Stomach smooth muscle (tissue), 2 donors: ENCODE results near the gene FAM149B1.

Experiments used
- H3K27ac ChIP-seq: one replicate; pipeline ENCODE4 v1.7.0; 2013; ENCODE audit warnings: mild to moderate bottlenecking, low read length, inconsistent platforms
- H3K27me3 ChIP-seq, 2 donors: one replicate each; pipeline ENCODE4 v1.7.0; 2013; ENCODE audit warnings: low read length in 2 of 2; ENCODE audit not compliant: insufficient read depth in 2 of 2, control insufficient read depth in 1 of 2
- H3K36me3 ChIP-seq, 2 donors: one replicate each; pipeline ENCODE4 v1.7.0; 2013; ENCODE audit warnings: low read length in 2 of 2; ENCODE audit not compliant: control insufficient read depth in 2 of 2, insufficient read depth in 2 of 2
- H3K4me1 ChIP-seq: one replicate; pipeline ENCODE4 v1.7.0; 2013; ENCODE audit warnings: low read length; ENCODE audit not compliant: control insufficient read depth, insufficient read depth
- H3K4me3 ChIP-seq, 2 donors: one replicate each; pipeline ENCODE4 v1.7.0; 2013; ENCODE audit warnings: low read length in 2 of 2
- H3K9ac ChIP-seq, 2 donors: one replicate each; pipeline ENCODE4 v1.7.0; 2013; ENCODE audit warnings: low read length in 2 of 2, mild to moderate bottlenecking in 1 of 2
- H3K9me3 ChIP-seq, 2 donors: one replicate each; pipeline ENCODE4 v1.7.0; 2013; ENCODE audit warnings: low read length in 2 of 2; ENCODE audit not compliant: control insufficient read depth in 2 of 2
- donor health status: healthy.
- donor health status: Pancreatic carcinoma.

FAM149B1 gene

DNA sequence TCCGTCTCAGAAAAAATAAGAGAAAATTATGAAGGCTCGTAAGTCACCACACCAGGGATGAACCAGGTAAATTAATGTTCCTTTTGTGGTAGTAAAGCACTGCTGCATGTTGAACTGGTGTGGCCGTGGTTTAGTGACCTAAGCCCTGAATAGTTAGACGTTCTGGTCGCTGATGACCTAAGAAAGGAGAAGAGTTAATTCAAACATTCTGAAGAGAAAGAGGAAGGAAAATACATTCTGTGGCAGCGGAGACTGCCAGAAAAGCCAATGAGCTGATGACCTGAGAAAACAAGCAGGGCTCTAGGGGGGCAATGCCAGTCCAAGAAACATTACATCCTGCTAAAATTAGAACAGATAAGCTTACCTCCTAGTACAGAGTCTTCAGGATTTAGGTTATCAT, 61.6 kb downstream of the FAM149B1 start:
- Histone ChIP-seq H3K27ac (no peak overlapping the region), H3K36me3 (peaks cover 10 to 14% of the 10 kb centered on the region in 2 donors), H3K4me3 (no peak overlapping the region), H3K27me3 (no peaks in the 10 kb centered on the region), H3K9ac (no peak overlapping the region), H3K4me1 (no peaks in the 10 kb centered on the region), H3K9me3 (no peaks in the 10 kb centered on the region)

DNA sequence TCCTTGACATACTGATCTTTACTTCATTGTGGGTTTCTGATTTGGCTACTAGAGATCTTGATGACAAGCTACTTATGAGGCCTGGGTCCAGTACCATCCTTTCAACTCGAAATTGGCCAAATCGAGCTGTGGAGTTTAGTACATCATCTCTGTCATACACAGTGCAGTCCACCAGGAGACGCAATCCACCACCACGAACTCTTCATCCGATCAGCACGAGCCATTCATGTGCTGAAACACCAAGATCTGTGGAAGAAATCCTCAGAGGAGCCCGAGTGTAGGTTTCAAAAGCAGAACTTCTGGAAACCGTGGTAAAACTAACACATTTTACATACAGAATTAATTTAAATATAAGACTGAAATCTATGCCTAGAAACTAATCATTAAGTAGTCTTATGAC, 65.0 kb downstream of the FAM149B1 start:
- H3K4me1 ChIP-seq, result no peaks in the 10 kb centered on the region
- H3K36me3 ChIP-seq, result peaks cover 12 to 21% of the 10 kb centered on the region in 2 donors
- H3K9ac ChIP-seq, result no peak overlapping the region
- H3K4me3 ChIP-seq, result no peak overlapping the region
- no peaks in the 10 kb centered on the region for H3K9me3 ChIP-seq
- H3K27me3 ChIP-seq, result no peaks in the 10 kb centered on the region
- H3K27ac ChIP-seq, result no peak overlapping the region

DNA sequence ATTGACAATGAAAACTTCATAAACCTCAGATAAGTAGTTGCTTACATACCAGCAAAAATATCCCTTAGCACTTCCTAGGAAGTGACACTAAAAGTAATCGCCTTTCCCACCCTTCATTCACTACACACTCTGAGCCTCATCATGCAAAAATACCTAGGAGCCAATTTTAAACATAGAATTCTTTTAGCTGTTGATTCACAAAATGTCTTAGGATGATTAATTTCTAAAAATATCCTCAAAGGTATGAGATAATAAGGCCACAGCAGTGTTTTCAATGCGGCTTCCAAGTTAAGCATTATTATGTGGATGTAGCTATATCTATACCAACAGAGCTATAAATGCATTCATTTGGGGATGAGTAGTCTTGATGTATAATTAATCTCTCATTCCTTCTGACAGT, 66.0 kb downstream of the FAM149B1 start:
- Histone ChIP-seq H3K36me3 (peaks cover 12 to 21% of the 10 kb centered on the region in 2 donors), H3K9ac (no peak overlapping the region), H3K27me3 (no peaks in the 10 kb centered on the region), H3K27ac (no peak overlapping the region), H3K4me1 (no peaks in the 10 kb centered on the region), H3K9me3 (no peaks in the 10 kb centered on the region), H3K4me3 (no peak overlapping the region)

DNA sequence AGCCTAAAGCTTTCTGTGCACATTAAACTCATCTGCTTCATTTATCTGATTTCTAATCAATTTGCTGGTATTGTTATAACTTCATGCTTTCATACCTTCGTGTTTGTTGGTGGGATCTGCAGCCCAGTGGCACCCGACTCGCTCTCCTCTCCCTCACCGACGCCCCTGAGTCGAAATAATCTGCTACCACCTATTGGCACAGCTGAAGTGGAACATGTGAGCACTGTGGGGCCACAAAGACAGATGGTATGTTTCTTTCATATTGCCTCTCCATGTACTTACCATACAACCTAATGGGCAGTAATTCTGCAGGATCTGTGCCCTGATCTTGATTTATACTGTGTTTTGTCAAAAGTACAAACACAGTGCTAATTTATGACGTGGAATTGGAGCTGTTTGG, 66.8 kb downstream of the FAM149B1 start:
- no peaks in the 10 kb centered on the region for H3K9me3 ChIP-seq
- no peak overlapping the region for H3K4me3 ChIP-seq
- H3K9ac ChIP-seq, result no peak overlapping the region
- H3K4me1 ChIP-seq, result no peaks in the 10 kb centered on the region
- no peaks in the 10 kb centered on the region for H3K27me3 ChIP-seq
- peaks cover 13 to 18% of the 10 kb centered on the region in 2 donors for H3K36me3 ChIP-seq
- no peak overlapping the region for H3K27ac ChIP-seq

DNA sequence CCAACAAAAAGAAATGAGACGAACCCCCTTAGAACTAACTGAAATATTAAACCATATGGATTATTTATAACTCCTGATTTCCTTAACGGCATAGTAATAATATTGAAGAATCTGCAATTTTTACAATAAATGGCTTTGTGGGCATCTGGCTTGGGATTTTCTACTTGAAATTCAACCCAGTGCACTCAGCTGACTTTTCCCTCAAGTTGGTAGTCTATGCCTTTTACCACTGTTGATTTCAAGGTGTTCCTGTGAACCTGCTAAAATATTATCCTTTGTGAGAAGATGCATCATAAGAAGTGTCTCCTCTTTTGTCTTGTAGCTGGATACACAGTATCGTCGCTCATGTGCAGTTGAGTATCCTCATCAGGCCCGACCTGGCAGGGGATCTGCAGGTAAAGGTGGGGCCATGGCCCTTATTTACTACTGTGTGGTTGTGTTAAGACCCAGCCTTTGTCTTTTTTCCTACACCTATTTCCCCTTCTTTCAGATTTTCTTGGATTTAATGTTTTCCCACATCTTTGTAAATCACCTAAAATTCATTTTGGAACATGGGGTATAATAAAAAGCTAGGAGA, 71.2 kb downstream of the FAM149B1 start:
- no peaks in the 10 kb centered on the region for H3K27me3 ChIP-seq
- no peak overlapping the region for H3K4me3 ChIP-seq
- H3K4me1 ChIP-seq, result no peaks in the 10 kb centered on the region
- no peak overlapping the region for H3K27ac ChIP-seq
- no peaks in the 10 kb centered on the region for H3K9me3 ChIP-seq
- H3K36me3 ChIP-seq, result peaks cover 23 to 35% of the 10 kb centered on the region in 2 donors
- H3K9ac ChIP-seq, result no peak overlapping the region

DNA sequence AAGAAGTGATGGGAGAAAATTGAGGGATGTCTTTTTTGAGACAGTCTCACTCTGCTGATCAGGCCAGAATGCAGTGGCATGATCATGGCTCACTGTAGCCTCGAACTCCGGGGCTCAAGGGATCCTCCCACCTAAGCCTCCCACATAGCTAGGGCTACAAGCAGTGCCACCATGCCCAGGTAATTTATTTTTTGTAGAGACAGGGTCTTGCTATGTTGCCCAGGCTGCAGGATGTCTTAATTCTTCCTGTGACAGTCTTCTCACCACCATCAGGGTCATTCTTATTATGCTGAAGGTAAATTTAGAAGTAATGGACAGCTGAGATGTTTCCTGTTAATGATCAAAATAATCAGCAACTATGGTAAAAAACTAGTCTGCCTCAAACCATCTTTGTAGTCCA, 72.0 kb downstream of the FAM149B1 start:
- H3K4me3 ChIP-seq, result no peak overlapping the region
- H3K9ac ChIP-seq, result no peak overlapping the region
- no peaks in the 10 kb centered on the region for H3K9me3 ChIP-seq
- no peaks in the 10 kb centered on the region for H3K27me3 ChIP-seq
- H3K27ac ChIP-seq, result no peak overlapping the region
- peaks cover 21 to 35% of the 10 kb centered on the region in 2 donors for H3K36me3 ChIP-seq
- H3K4me1 ChIP-seq, result peaks cover 2% of the 10 kb centered on the region

DNA sequence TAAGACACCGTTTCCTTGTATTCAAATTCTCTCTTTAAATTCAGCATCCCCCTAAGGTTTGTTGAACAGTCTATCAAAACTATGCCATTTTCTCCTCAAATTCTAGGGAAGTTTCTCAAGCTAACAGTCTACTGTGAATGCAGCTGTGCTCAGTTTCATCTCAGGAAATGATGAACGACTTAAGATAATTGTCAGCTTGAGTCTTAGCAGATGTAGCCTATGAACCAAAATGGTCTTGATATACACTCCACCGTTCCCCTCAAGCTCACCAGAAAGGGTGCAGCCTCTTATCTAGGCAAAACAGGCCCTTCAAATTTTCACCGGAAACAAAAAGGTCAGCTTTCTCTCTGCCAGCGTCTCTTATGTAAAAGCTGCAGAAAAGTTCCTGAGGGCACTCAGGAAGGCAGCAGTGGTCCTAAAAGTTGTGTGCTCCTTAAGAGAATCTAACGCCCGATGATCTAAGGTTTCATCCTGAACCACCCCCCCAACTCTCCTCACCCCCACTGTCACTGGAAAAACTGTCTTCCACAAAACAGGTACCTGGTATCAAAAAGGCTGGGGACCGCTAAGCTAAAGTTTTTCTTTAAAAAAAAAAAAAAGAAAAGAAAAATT, 77.1 kb downstream of the FAM149B1 start:
- Histone ChIP-seq H3K9ac (peak overlapping the region in 1 of 2 donors; percentile 5), H3K36me3 (peaks cover 16 to 31% of the 10 kb centered on the region in 2 donors), H3K4me3 (no peak overlapping the region)

DNA sequence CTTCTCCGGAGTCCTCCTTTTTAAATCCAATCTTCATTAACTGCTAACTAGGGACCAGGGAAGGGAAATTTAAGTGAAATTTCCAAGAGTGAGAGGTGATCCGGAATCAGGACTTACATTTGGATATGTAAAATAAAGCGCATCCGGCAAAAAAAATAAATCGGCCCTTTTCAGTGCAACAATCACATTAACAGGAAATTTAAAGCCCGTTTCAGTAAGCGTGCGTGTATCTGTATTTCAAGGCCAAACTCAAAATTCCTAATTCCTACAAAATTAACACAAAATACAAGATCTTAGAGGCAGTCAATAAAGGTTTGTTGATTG, 78.4 kb downstream of the FAM149B1 start:
- Histone ChIP-seq H3K27me3 (no peaks in the 10 kb centered on the region), H3K9ac (peak overlapping the region; percentile 77 to 84), H3K4me1 (peaks cover 11% of the 10 kb centered on the region), H3K9me3 (no peaks in the 10 kb centered on the region), H3K27ac (peak overlapping the region; percentile 69), H3K4me3 (peak overlapping the region; percentile 88 to 90), H3K36me3 (peaks cover 6 to 30% of the 10 kb centered on the region in 2 donors)

More for the DNA sequence above, 77.1 kb downstream of the FAM149B1 start:
- H3K9me3 ChIP-seq, result no peaks in the 10 kb centered on the region
- peaks cover 8% of the 10 kb centered on the region for H3K4me1 ChIP-seq
- no peaks in the 10 kb centered on the region for H3K27me3 ChIP-seq
- no peak overlapping the region for H3K27ac ChIP-seq

DNA sequence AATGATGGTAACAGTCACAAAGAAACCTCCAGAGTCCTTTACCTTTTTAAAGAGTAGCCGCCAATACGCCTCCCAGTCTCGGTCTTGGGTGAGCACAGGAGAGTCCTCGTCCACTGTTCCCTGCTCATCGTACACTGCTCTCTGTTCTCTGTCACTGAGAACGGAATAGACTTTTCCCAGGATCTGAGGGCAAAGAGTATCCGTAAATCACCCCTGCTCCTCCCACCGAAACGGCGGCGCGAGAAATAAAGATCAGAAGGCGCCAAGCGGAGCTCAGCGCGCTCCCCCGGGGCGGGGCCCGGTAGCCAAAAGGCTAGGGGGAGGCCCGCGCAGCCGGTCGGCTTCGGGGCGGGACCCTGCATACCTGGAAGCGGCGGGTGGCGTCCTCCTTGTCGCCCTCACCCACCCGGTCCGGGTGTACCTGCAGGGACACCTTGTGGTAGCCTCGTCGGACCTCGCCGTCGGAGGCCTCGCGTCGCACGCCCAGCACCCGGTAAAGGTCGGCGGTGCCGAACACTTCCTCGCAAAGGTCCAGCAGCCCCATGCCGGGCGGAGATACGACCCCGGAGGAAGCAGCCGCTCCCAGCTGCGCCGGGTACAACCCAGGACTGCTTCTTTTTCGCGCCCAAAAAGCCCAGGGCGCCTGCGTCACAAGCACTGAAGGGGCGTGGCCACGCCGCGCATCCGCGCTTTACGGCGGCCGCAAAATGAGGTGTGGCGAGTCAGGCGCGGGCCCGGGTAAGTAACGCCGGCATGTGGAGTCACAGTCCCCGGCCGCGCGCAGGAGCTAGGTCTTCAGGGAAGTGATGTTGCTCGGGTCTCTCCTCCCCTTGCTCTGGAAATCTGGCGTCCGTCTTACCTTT, 79.0 kb downstream of the FAM149B1 start, which contains the start of gene DNAJC9:
DNAJC9 (minus strand) TSS at position 610 of the 863 bp plus-strand sequence; CDS start at position 544, 66 bp downstream.
- H3K9me3 ChIP-seq, result no peaks in the 10 kb centered on the region
- H3K27me3 ChIP-seq, result no peaks in the 10 kb centered on the region
- peaks cover 17% of the 10 kb centered on the region for H3K4me1 ChIP-seq
- peak within 1 kb of the TSS; percentile 88 to 90 for H3K4me3 ChIP-seq
- peak within 1 kb of the TSS; percentile 69 for H3K27ac ChIP-seq
- H3K9ac ChIP-seq, result peak within 1 kb of the TSS; percentile 77 to 84
- H3K36me3 ChIP-seq, result peaks cover 5 to 30% of the 10 kb centered on the region in 2 donors

DNA sequence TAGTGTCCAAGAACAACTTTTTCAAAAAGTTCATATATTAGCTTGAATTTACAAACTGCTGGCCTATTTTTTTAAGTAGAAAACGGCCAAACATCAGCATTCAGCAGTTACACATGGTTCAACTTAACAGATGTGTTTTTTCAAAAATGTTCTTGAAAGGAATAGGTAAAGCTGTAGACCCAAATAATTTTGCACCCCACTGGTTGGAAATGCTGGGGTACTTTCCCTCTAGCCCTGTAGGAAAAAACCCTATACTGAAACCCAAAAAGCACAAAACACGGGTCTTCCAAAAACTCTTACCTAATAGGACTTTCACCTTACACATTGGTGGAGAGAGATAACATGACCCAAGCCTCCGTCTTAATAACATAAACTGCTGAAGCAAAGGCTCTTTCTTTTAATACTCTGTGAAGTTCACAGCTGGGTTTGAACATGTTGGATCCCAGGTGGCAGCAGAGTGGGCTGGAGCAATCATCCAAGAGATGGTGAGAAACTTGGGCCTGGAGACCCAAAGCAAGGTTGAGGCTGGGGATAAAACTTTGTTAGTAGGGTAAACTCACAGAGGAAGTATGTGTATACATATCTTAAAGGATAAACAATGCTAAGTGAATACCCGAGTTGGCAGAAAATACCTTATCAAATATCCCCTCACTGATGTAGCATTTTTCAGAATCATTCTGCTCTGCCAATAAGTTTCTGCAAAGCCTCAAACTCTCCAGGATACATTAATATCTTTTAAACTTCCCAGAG, 79.8 kb downstream of the FAM149B1 start:
- Histone ChIP-seq H3K9me3 (no peaks in the 10 kb centered on the region), H3K4me3 (peak overlapping the region; percentile 88 to 90), H3K9ac (peak overlapping the region; percentile 77 to 84), H3K4me1 (peaks cover 21% of the 10 kb centered on the region), H3K27ac (peak overlapping the region; percentile 69), H3K27me3 (no peaks in the 10 kb centered on the region), H3K36me3 (peaks cover 5 to 24% of the 10 kb centered on the region in 2 donors)
